Central memory CD4-positive, alpha-beta T cell (primary cell): ENCODE measurements around the gene PRDX2.

Experiments used
- DNase-seq: peaks from one replicate; pipeline ENCODE4 v3.0.0; 2022

PRDX2 gene

GRCh38 chr19:12751635-12752034 lies 50.0 kb downstream of the PRDX2 start, which contains the start of gene BEST2:
BEST2 (plus strand) TSS chr19:12751791; CDS start chr19:12752593, 802 bp downstream.
- no peak for DNase-seq

- no peak for DNase-seq
These were observed 50.7 kb downstream of the PRDX2 start for GRCh38 chr19:12750851-12751250.

GRCh38 chr19:12749938-12750521 lies 51.6 kb downstream of the PRDX2 start:
- DNase-seq: no peak

- no peak for DNase-seq
These were observed 53.1 kb downstream of the PRDX2 start for GRCh38 chr19:12748489-12748888.
